Retina (tissue), 1 donor: Measurements from ENCODE around the gene CCL22.
"Not testable (repeated sequence)": the region's sequence is repeated elsewhere in the genome, so short reads cannot be mapped to it uniquely, and the experiment has no call there.

ENCODE experiments used
- DNase-seq: peaks from one replicate; pipeline ENCODE4 v3.0.0-alpha.2; 2016

CCL22 gene

DNA sequence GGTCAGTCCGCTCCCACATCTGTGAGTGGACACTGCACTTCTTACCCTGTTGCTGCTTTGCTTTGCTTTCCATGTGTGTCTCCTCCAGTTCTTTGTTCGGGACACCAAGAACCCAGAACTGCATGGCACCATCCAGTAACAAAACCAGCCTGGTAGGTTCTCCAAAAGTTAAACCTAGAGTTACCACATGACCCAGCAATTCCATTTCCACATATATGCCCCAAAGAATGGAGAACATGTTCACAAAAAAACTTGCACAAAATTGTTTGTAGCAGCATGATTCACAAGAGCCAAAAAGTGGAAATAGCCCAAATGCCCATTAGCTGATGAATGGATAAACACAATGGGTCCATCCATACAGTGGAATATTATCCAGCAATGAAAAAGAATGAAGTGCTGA lies 10.3 kb upstream of the CCL22 start:
- no peak for DNase-seq

DNA sequence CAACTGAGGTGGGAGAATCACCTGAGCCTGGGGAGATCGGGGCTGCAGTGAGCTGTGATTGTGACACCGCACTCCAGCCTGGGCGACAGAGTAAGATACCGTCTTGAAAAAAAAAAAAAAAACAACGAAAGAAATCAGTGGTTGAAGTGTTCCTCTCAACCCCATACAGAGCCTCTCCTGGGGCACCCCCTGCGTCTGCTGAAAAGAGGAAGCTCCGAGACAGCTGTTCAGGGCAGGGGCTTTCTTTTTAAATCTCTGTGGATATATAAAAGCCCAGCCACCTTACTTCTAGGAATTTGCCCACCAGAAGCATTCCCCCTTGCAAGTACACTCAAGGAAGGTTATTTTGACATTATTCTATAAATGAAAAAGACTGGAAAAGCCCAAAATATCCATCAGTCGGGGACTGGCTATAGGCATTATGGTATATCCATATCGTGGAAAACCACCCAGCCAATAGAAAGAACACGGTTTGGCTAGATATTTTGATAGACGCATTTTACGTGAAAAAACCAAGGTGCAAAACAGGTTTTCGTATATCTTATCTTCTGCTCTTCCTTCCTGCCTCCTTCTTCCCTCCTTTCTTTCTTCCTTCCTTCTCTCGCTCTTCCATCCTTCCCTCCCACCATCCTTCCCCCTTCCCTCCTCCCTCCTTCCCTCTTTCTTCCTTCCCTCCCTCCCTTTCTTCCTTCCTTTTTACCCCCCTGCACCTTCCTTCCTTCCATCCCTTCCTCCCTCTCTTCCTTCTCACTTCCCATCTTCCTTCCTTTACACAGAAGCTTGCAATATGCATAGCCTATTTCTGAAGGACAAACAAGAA lies 9.2 kb upstream of the CCL22 start:
- DNase-seq: no peak

DNA sequence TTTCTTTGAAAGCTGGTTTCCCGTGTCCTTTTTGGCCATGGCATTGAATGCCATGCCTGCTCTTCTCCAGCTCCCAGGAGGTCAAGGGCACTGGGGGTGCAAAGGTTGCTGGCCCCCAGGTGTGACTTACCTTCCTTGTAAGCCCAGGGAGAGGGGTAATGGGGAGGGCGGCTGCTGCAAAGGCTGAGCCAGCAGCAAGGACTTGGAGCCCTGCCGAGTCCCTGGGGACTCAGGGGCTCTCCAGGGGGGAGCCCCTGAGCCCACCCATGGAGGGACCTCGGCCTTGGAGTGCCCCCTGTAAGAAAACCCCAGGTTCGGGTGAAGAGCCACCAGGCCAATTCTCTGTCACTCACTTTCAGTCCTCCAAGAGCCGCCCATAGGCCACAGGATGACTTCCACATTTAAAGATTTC lies 5.9 kb upstream of the CCL22 start:
- no peak for DNase-seq

DNA sequence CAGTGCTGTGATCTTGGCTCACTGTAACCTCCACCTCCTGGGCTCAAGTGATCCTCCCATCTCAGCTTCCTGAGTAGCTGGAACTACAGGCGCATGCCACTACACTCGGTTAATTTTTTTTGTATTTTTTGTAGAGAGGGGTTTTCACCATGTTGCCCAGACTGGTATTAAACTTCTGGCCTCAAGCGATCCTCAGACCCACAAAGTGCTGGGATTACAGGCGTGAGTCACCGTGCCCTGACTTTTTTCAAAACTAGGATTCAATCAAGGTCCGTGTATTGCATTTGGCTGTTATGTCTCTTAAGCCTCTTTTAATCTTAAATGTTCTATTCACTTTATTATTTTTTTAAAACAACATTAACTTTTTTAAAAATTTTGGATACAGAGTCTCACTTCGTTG lies 4.3 kb upstream of the CCL22 start:
- DNase-seq: no peak

DNA sequence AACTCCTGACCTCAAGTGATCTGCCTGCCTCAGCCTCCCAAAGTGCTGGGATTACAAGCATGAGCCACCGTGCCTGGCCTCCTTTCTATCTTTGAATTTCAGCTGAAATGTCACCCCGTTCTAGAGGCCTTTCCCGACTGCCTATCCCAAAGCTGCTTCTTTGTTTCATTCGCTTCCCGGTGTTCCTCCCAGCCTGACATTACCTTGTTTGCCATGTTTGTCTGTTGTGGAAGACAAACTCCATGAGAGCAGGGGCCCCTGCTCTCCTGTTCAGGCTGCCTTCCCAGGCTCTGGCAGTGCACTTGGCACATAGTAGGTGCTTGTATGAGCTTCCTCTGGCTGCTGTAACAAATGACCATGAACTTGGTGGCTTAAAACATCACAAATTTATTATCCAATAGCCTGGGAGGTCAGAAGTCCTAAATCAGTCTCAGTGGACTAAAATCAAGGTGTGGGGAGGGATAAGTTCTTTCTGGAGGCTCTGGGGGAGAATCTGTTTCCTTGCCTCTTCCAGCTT lies 2.6 kb upstream of the CCL22 start:
- DNase-seq: no peak

DNA sequence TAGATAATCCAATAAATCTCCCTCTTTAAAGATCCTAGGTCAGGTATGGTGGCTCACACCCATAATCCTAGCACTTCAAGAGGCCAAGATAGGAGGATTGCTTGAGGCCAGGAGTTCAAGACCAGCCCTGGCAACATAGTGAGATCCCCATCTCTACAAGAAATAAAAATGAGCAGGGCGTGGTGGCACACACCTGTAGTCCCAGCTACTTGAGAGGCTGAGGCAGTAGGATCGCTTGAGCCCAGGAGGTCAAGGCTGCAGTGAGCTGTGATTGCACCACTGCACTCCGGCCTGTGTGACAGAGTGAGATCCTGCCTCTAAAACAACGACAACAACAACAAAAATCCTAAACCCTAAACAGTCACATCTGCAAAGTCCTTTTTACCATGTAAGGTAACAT lies 2.0 kb upstream of the CCL22 start:
- no peak for DNase-seq

DNA sequence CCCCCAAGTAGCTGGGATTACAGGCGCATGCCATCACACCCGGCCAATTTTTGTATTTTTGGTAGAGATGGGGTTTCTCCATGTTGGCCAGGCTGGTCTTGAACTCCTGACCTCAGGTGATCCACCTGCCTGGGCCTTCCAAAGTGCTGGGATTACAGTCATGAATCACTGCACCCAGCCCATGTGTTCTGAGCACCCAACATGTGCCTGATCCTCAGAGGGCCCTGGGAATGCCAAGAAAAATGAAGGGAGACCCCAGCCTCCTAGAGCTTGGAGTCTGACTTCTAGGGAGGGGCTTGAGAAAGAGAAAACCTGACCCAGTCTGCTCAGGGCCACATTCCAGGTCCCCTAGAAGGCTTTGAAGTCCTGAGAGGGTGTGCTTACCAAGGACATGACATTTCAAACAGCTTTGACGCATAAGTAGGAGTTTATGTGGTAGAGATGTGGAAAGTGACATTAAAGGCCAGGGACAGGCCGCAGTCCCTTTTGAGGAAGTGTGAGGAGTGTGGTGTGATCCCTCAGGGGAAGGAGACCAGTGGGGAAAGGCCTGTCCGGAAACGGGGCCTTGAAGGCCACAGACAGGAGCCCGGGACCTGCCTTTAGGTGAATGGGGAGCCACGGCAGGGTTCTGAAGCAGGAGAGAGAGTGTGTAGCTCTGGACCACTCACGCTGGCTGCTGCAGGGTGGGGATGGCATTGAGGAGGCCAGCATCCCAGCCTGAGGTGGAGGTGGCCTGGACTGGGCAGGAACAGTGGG lies 1.1 kb upstream of the CCL22 start:
- DNase-seq: no peak

DNA sequence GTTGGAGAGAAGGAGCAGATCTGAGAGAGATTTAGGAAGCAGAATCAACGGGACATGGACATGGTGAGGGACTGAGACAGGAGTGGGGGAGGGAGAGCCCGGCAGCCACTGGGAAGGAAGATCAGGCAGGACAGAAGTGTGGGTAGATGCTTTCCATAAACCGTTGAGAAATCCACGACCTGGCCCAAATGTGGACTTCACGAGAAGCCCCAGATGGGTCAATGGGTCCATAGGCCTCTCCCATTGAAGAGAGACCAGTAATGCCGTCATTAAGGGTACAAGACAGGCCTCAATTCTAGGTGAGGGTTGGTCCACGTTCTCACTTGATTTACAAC lies 530 bp upstream of the CCL22 start:
- DNase-seq: no peak

DNA sequence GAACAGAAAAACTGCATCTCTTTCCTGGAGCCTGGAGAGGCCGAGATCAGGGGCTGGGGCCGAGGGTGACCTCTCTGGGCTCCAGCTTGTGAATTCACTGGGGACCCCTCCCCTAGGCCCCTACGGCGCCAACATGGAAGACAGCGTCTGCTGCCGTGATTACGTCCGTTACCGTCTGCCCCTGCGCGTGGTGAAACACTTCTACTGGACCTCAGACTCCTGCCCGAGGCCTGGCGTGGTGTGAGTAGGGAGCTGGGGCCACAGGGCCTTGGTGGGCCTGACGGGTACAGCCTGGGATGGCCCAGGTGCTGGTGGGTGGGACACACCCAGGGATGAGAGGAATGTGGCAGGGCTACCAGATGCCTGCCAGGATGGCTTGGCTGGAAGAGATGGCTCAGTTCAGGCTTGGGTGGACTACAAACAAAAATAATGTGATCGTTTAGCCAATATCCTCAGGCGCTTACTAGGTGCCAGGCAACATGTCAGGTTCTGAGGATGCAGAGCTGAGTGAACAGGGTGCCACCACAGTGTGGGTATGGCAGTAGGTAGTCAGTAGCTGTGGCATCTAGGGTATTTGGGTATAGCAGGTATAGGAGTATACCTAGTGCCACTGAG lies 1.8 kb downstream of the CCL22 start:
- no peak for DNase-seq

DNA sequence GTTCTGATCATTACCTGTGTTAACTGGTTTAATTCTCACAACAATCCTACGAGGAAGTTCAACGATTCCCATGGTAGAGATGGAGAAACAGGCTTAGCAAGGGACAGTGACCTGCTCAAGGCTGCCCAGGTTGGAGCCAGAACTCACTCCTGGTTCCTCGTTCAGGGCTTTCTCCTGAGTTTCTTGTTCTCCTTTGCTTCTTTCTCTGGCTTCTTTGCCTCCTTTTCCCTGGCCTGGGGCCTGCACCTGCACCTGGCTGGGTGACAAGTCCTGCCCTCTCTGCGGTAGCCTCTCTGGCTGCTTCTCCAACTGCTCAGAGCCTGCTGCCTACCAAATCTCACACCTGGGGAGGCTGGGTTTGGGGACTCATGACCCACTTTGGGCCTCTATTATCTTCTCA lies 2.8 kb downstream of the CCL22 start:
- no peak for DNase-seq

DNA sequence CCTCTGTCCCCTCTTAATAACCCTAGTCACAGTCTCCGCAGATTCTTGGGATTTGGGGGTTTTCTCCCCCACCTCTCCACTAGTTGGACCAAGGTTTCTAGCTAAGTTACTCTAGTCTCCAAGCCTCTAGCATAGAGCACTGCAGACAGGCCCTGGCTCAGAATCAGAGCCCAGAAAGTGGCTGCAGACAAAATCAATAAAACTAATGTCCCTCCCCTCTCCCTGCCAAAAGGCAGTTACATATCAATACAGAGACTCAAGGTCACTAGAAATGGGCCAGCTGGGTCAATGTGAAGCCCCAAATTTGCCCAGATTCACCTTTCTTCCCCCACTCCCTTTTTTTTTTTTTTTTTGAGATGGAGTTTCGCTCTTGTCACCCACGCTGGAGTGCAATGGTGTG lies 5.6 kb downstream of the CCL22 start:
- DNase-seq: no peak

DNA sequence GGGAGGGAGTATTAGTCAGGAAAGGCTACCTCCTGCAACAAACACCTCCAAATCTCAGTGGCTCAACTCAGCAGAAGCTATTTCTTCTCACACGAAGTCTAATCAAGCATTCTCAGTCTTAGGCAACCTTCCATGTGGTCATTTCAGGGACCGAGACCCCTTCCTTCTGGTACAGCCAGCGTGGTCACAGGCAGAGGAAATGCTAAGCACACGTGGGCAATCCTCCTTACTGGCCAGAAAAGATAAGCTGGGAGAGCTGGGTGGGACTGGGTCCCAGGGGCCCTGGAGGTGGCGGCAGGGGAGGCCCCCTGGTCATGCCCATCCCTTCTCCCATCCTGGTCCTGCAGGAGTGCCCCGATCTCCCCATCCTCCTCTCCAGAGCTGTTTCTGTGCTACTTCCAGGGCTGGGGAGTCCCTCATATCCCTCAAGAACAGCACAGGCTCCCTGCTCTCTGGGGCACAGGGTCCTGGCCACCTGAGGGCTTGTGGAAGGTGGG lies 8.0 kb downstream of the CCL22 start:
- DNase-seq: no peak

DNA sequence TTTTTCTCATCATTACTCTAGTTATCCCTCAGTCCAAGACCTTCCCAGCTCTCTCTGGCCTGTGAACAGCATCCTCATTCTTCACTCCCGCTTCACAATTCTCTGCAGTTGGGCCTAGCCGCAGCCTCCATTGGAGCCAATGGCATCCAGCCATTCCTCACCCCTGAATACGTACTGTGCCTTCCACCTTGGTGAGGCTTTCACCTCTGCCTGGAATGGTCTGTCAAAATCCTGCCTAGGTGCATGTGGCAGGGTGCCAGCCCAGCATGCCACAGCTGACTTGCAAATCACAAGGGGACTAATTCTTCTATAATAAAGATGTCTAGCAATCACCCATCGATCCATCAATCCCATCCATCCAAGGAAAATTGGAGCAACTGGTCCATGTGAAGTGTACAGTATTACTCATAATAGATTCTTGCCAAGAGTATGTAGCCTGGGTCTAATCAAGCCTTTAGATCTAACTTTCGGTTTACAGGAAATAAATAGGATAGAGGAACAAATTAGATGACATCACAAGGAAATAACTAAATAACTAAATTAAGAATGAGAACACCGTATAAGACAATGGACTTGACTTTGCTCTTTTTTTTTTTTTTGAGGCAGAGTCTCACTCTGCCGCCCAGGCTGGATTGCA lies 8.7 kb downstream of the CCL22 start:
- no peak for DNase-seq

DNA sequence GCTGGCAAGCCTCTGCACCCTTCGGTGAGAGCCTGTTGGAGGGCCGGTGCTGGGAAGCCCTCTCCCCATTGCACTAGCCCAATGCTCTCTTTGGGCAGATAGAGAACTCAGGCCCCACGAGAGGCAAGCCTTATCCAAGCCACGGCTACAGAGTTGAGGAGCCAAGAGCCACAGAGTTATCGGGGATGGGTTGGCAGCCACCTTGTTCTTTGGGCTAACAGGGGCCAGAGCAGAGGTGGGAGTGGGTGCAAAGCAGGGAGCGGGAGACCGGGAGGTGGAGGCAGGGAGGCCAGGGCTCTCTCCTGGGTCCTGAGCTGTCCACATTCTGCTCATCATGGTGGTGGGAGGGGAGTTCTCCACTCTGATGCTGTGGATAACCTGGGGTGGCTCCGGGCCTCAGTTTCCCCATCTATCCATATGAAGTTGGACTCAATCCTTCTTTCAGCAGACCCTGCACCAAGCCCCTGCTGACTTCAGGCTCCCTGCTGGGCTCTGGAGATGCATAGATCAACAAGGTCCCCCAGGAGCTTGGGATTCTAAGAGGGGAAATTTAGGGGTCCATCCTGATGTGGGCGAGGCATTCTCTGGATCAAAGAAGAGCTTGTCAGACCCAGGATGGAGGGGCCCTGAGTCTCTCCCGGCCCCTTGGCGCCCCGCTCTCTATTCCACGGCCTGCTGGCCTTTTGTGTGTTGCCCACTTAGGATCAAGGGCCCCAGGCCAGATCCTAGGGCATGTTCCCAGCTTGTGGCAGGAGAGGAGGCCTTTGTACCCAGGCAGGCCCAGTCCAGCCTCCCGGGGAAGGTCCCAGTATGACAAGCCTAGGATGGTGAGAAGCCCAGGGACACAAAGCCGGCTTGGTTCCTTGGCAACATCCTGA lies 13.2 kb downstream of the CCL22 start:
- no peak for DNase-seq

DNA sequence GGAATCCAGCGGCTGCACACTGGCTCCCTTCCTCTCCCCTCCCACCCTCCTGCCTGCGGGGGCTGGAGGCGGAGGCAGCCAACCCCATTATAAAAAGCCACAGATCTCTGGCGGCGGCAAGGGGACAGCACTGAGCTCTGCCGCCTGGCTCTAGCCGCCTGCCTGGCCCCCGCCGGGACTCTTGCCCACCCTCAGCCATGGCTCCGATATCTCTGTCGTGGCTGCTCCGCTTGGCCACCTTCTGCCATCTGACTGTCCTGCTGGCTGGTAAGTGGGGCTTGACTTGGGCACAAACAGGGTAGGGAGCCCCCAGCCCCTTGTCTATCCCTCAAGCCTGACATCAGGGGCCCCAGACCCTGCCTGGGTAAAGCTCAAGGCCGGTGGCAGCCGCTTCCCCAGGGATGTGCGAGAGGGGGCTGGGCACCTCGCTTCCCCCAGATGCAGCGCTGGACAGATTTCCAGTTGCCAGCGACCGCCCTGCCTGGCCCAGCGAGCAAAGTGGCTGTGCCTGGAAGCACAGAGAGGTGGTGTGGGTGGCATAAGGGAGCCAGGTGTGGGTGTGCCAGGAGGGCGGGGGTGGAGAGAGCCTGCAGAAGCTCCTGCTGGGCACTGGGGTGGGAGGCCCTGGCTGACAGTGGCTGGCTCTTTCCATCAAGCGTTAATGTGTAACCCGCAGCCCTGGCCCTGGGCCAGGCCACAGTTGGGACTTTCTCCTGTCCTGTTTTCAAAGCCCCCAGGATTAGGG lies 14.0 kb downstream of the CCL22 start, which contains the start of gene CX3CL1:
TSS of gene CX3CL1 (plus strand) at position 119 of the 745 bp plus-strand sequence. CDS start at position 198, 79 bp downstream.
- DNase-seq: peak; percentile 91

DNA sequence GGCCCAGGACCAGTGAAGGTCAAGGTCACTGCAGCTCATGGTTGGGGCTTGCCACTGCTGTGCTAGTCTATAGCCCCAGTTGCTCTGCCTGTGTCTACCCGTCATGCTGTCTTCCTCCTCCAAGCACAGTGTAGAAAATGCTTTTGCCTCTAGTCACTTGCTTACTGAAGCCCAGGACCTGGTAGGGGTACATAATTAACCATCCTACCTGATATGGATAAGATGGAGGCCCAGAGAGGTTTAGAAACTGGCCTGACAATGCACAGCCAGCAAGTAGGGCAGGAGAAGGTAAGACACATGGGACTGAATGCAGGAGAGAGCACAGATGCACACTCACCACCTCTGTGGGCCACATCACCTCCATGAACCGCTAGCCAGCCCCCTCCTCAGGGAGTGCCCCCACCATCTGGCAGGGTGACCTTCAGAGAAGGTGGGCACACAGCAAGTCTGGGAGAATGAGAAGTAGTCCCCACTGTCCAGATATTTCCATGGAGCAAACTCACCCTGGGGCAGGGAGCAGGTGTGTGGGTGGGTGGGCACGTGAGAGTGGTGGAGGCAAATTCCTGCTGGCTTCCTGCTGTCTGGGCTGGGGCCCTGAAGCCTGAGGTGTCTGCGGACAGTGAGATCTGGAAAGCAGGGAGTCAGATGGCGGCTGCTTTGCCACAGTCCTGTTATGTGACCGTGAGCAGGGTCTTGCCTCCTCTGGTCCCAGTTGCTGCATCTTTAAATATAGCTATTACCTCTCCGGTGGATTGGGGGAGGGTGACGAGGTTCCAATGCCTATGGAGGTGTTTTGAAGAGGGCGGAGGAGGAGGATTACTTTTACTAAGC lies 14.7 kb downstream of the CCL22 start:
- DNase-seq: no peak

DNA sequence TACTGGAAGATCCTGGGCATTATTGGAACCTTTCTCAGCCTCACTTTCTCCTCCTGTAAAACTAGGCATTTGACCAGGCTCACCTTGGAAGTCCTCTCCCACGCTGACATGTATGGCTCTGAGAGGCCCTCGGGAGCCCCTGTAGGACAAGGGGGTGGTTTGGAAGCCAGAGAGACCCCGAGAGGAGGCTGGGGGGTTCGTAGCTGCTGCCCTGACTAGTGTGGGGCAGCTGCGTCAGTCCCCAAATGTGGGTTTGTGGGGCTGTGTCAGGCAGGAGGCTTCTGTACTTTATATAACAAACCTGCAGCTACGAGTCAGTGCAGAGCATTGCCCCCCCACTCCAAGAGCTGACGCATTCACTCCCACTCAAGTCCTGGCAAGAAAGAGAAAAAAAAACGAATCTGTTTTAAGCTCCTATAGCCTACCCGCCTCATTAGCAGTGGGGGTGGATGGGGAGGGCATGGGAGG lies 15.5 kb downstream of the CCL22 start:
- DNase-seq: peak; percentile 9

DNA sequence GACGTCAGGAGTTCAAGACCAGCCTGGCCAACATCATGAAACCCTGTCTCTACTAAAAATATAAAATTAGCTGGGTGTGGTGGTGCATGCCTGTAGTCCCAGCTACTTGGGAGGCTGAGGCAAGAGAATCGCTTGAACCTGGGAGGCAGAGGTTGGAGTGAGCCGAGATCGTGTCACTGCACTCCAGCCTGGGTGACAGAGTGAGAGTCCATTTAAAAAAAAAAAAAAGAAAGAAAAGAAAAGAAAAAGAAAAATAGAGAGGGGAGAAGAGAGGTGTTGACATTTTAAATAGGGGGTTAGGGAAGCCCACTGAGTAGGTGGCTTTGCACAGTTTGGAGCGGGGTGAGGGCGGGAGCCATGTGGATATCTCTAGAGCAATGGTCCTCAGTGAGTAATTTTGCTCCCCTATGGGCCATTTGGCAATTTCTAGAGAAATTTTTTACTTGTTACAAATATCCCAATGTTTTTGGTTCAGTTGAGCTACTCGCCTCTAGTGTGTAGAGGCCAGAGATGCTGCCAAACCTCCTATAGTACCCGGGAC lies 16.4 kb downstream of the CCL22 start:
- DNase-seq: not testable (repeated sequence)

DNA sequence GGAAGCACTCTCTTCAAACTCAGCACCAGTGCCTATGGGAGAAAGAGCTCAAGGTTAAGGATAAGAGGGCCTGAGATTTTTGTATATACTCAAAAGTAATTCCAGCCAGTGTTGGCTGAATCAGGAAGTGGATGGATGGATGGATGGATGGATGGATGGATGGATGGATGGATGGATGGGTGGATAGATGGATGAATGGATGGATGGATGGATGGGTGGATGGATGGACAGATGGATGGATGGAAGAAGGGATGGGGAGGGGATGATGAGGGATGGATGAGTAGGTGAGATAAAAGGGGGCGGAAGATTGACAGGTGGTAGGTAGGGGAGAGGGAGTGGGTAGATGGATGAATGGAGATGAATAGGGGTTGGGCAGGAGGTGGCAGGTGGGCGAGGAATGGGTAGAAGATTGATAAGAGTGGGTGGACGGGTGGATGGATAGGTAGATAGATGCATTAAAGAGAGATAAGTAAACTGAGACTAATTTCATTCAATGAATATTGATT lies 17.8 kb downstream of the CCL22 start:
- DNase-seq: no peak
